GM19239 (cell line): Measurements from ENCODE around the gene TMPRSS3.
A peak's percentile ranks its signal among the peaks of the same experiment; 100 is the strongest.

Experiments
- DNase-seq: peaks from one replicate; pipeline ENCODE4 v3.0.0; 2011; ENCODE audit warnings: low spot score; ENCODE audit not compliant: insufficient read length
- FAIRE-seq: peaks from 2 replicates; lab custom pipeline; 2011; peaks lifted over from hg19 to GRCh38; lab: Jason Lieb, UNC

The TMPRSS3 gene

DNA sequence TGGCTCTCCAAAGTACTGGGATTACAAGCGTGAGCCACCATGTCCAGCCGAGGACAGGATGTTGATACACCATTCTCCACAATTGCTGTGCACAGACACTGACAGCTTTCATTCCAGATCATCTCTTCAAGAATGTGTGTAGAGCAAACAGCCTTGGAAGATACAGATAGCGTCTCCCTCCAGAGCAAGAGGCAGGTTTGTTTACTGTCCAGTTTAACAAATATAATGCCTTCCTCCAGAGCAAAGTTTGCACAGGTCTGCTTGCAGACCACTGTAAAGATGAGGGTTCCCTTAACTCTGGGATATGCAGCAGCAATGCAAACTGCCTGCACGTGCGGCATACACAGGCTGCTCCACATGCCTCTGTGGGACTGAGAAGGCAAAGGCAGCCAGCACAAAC is 4.6 kb downstream of the TMPRSS3 start:
- FAIRE-seq, result no peak
- DNase-seq, result no peak

DNA sequence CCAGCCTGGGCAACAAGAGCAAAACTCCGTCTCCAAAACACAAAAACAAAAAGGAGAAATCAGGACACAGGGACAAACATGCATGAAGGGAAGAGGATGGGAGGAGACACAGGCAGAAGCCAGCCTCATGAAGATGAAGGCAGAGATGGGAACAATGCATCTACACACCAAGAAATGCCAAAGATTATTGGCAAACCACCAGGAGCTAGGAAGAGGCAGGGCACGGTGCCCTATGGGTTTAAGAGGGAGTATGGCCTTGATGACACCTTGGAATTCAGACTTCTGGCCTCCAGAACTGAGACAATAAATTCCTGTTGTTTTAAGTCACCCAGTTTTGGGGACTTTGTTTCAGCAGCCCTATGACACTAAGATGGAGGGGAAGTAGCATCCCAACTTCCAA is 5.2 kb downstream of the TMPRSS3 start:
- no peak for DNase-seq
- no peak for FAIRE-seq

DNA sequence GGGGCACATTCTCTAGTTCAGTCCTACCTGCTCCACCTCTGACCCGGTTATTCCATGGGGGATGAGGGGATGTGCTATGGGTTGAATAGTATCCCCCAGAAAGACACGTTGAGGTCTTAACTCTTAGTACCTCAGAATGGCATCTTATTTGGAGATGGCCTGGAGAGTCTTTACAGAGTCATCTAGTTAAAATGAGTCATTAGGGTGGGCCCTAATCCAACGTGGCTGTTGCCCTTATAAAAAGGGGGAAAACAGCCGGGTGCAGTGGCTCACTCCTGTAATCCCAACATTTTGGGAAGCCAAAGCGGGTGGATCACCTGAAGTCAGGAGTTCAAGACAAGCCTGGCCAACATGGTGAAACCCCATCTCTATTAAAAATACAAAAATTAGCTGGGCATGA is 5.7 kb downstream of the TMPRSS3 start:
- no peak for FAIRE-seq

DNA sequence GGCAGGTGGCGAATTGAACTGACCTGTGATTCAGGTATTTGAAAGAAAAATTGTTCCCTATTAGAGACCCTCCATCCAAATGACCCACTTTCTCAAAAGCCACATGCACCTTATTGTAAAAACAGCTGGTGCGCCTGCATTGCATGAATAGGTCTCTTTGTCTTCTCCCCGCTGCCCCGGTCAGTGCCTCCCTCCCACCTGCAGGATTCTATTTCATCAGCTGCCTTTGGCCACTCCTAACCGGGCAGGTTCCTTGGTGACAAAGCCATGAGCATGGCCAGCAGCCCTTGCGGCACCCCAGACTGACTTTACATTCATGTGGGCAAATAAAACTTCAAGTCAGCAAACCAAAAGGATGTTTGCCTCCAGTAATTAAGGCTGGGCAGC is 6.4 kb downstream of the TMPRSS3 start:
- no peak for DNase-seq
- FAIRE-seq, result no peak

More for the DNA sequence above, 5.7 kb downstream of the TMPRSS3 start:
- no peak for DNase-seq

DNA sequence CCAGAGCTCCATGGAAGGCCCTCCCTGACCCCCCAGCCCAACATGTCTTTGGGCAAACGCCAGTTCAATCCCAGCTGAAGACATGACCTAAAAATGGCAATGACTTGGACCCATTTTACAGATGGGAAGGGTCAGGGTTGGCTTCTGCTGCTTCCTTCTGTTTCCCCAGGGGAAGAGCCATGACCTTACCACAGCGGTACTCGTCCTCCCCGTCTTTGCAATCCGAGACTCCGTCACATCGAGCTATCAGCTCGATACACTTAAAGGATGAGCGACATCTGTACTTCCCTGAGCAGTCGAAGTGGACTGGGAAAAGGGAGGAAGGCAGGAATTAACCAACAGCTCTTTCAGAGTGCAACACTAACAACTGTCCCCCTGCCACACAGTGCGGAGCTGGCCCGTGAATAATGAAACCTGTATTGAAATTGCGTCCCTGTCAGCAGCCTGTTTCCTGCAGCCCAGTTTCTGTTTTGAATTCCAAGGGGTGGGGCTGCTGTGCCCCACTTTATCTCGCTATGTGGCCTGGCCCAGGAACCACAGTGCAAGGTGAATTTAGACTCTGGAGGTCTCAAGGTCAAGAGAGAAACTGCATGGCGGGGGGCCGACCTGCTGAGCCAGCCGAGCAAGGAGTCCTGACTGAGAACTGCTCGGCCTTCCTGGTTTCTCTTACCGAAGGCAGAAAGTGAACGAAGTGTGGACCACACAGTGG is 7.0 kb downstream of the TMPRSS3 start:
- peak; percentile 28 for DNase-seq
- FAIRE-seq, result no peak

DNA sequence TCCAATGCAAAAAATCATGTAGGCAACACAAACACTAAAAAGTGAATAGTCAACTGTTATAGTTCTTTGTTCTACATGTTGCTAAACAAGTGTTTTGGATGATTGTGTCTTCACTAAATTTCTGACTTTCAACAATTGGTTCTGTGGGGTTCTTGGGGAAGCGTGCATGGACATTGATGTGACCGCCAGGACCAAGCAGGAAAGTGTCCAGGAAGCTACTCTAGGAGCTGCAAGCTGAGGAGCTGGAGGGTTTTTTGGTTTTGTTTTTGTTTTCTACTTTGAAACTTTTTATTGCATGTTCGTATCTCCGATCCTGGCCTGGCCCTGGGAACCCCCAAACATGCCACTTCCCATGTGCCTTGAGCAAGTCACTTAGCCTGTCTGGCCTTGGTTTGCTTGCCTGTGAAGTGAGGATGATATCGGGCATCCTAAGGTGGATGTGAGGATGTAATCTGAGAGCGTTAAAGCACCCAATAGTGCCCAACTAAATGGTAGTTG is 8.0 kb downstream of the TMPRSS3 start:
- DNase-seq, result no peak
- FAIRE-seq, result no peak

DNA sequence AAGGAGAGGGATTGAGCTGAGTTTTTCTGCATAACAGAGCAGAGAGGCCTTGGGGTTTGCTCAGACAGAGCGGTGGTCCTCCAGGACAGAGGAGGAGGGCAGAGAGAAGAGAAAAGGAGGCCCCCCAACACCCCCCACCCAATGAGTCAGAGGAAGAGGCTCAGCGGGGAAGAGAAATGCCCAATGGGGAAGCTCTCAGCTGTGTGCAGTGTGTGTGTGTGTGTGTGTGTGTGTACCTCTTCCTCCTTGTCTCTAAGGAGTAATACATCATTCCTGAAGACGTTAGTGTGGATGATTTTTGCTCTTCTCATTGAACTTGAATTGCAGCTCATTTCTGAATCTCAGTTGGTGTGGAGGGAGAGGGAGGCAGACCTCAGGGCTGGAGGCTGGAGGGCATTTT is 8.7 kb downstream of the TMPRSS3 start:
- no peak for DNase-seq
- FAIRE-seq, result no peak

DNA sequence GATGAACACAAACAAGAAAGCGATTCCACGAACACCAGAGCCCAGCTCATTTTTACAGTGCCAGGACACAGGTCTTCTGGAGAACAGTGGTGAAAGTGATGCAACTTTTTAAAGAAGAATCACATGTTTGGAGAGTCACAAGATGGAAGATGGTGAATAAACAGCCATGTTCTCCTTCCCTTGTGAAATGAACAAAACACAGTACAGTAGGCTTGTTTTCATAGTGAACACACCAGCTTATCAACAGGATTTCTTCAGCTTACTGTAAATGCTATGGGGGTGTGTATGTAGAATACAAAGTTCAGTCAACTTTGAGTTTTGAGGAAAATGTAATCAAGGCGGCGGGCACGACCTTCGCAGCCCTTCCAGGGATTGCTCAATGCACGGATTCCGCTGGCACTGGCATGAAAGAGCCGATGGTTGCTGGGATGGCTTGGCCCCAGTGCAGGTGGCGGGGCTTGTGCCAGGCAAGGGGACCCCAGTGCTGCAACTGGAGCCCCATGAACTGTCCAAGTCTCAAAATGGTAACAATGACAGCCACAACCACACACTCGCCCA is 9.7 kb downstream of the TMPRSS3 start:
- DNase-seq, result no peak
- FAIRE-seq, result no peak

DNA sequence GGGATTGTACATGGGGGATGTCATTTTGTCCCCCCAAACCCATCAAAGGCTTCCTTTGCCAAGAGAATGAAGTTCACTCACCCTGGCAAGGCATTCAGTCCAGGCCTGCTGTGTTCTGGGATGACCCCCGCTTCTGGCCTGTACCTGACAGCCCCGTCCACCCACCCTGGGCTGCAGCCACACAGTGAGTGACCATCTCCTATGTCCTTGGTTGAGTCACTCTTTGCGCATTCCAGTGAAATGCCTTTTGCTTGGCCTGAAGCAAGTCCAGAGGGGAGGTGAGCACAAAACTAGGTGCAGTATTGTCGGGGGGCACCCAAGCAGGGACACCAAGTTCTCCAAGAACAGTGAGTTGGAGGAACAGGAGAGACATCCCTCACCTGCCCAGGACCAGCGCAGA is 10.2 kb downstream of the TMPRSS3 start:
- DNase-seq, result no peak
- FAIRE-seq, result no peak

DNA sequence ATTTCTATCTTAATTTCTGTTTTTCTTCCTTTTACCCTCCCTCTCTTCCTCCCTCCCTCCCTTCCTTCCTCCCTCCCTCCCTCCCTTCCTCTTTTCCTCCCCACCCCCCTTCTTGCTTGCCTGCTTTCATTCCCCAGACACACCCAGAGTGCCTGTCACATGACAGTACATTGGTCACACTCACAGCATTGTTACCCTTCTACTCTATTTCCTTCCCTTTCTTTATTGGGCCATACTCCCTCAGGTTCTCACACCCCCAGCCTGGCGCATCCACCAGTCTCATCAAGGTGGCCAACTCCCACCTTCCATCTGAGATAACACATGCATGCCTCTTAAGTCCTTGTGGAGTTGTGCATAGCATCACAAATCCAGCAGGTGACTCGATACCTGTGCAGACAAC is 10.9 kb downstream of the TMPRSS3 start:
- FAIRE-seq (no peak), DNase-seq (no peak)

DNA sequence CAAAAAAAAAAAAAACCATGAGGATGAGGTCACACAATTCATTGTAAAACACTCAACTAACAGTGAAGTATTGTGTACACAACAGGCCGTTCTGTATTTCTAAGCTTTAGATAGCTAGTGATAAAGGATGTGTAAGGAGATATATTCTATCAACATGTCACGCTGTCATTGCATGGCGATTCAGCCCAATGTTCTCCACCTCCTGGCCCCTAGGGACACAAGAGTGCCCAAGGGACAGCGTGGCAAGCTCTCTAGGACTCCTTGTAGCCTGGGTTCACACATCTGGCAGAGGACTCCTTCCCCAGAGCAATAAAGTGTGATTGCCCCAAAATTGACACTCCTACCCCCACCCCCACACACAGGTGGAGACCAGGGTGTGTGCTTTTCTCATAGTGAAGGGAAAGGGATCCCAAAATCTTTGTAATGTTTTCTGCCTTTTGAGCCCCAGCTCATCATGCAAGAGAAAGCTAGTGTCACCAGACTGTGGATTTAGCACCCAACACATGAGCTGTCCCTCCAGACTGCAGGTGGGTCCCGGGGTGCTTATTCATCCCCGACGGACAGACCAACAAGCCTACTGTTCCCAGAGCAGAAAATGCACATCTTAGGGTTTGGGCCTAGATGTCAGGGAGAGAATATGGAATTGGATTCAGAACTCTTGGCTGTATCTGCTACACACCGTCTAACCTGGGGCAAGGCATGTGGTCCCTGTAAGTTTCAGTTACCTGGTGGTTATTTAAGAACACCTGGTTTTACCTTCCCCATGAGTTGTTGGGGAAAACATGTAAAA is 11.5 kb downstream of the TMPRSS3 start:
- FAIRE-seq (no peak), DNase-seq (no peak)

DNA sequence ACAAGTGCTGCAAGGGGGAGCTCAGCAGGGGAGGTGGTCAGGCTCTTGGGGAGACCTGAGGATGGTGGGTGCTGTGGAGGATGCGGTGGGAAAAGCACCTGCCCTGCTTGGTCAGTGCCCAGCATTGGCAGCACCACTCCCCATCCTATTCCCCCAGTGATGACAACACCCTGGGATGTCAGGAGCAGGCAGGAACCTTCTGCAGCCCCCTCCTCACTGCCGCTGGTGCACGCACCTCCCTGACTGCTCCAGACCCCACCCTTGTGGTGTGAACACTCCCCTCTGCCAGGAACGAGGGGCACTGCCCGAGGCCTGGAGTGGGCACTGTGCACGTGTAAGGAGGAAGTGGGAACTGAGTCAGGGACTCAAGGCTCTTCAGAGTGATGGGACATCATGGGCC is 12.5 kb downstream of the TMPRSS3 start:
- FAIRE-seq, result no peak
- DNase-seq, result no peak

DNA sequence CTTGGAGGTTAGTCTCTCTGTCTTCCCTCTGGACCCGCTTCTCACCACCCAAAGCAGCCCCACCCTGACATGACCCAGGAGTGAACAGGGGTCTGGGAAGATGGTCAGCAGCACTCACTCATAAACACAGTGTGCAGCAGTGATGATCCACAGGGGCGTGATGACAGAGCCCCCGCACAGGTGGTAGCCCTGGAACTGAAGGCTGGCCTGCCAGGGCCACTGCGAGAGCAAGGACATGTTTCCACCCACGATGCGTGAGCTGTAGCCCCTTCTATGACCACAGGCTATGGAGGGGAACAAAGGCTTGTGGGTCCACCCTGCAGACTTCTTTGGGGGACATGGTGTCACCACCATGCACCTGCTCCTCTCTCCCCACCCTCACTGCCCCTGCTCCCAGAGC is 12.9 kb downstream of the TMPRSS3 start:
- FAIRE-seq, result no peak

DNA sequence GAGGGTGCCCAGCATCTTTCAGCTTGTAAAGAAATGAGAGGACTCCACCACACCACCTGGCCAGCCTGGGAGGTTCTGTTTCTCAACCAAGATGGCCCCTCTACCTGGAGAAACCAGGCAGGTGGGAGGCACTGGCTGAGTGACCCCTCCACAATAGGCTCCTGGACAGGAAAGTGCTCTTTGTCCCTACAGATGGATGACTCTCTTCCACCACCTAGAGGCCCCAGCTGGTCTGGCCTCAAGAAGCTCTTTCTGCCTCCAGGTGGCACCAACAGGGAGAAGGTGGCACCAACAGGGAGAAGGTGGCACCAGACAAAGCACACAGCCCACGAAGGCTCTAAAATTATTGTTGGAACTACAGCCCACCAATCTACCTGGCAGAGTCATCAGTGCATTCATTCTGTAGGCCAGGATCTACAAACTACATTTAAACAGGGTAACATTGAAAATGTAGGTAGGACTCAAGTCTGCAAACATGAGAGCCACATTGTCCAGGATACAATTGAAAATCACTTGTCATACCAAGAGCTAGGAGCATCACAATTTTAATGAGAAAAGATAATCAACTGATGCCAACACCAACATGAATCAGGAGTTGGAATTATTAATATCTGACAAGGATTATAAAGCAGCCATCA is 14.4 kb downstream of the TMPRSS3 start:
- FAIRE-seq (no peak), DNase-seq (no peak)

More for the DNA sequence above, 12.9 kb downstream of the TMPRSS3 start:
- no peak for DNase-seq

DNA sequence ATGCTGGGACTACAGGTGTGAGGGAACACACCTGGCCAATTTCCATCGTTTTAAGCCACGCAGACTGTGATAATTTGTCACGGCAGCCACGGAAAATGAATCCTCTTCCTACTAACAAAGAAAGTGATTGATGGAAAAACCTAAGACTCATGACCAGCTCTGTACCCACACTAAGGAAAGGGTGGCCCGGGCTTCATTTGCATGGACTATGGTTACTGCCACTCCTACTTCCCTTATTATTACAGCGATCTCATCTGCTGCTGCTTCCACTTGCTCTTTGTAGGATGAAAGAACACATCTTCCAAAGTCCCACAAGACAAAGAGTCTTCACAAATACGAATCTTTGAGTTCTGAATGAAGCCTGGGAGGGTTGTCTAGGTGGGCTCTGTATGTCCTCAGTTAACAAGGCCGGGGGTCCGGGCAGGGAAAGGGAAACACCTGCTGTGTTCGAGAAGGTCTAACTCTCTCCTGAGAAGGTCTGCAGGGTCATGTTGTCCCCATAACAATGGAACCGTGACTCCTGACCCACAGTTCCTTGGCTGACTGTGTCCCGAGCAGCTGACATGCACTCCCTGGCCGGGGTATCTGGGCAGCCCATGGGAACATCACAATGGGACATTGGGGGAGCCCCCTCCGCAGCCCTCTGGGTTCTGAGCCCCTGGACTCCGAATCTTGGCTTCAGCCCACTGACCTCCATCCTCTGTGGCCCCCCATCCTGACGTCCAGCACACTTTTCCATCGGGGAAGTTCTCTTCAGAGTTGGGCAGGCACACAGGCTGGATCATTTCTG is 16.2 kb downstream of the TMPRSS3 start:
- FAIRE-seq (no peak), DNase-seq (no peak)

DNA sequence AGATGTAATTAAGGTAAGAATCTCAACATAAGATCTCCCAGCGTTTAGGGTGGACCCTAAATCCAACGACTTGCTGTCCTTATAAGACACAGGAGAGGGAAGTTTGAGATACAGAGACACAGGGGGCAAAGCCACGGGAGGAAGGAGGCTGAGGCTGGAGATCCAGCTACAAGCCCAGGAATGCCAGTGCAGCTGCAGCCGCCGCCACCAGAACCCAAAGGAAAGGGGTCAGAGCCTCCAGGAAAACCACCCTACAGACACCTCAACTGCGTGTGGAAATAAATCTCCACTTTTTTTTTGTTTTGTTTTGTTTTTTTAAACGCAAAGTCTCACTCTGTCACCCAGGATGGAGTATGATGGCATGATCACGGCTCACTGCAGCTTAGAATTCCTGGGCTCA is 17.4 kb downstream of the TMPRSS3 start:
- FAIRE-seq (no peak), DNase-seq (no peak)

DNA sequence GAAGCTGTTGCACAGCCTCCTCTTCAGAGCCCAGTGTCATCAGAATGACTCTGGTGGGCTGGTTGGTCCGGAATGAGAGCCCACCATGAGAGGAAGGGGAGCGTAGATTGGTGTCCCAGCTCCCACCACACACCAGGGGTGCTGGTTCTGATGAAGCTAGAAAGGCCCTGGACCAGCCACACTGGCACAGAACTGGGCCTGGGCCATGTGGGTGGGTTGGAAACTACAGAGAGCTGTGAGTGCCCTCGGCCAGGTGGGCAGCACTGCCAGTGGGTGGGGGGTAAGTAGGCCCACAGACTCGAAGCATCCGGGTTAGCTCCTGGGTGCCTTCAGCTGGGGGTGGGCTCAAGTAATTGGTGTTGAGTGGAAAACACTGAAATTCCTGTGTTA is 17.9 kb downstream of the TMPRSS3 start:
- FAIRE-seq (no peak), DNase-seq (no peak)

DNA sequence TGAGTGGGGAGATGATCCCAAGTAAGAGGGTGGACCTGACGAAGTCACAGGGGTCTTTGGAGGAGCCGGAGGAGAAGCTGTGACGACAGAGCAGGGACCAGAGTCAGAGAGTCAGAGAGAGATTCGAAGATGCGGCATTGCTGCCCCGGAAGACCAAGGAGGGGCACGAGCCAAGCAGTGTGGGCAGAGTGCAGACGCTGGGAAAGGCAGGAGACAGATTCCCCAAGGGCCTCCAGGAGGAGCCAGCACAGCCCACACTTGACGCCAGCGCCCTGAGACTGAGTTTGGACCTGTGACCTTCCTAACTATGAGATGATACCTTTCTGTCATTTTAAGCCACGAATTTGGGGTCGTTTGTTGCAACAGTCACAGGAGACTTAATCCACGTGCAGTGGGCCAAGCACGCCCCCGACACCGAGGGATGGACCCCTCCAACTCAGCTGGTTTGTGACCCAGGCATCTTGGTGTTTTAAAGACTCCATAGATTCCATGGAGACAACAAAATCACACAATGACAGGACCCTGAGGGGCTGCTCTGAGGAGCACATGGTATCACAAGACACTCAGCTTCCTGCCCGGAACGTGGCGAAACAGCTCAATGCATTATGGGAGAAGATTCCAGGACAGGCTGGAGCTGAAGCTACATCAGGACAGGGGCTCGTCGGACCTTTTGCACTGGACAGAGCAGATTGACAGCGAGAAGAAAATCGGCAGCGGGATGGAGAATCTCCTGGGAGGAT is 18.5 kb downstream of the TMPRSS3 start:
- no peak for DNase-seq
- no peak for FAIRE-seq

DNA sequence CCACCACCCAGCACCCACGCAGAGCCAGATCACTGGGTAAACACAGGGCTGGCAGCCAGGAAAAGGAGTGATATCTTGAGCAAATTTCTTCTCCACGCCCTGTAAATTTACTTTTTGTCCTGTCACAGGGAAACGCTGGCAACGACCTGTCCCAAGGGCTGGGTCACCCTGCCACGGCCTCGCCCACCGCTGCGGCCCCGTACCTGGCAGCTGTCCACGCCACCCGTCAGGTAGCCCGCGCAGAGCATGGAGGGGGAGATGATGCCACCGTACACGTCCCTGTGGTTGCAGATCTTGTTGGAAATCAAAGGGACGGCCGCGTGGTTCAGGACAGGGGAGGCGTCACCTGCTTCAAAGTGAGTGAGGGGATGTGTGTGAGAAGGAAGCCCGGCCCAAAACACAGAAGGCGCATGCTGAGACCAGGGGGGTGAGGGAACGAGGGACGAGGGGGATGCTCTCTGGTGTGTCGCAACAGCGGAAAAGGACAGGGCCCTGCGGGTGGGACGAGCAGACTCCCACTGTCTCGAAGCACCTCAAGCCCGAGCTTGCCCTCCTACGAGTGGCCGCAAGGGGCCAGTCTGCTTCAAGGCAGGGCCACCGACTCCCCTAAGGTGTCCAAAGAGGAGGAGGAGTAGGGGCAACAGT is 19.4 kb downstream of the TMPRSS3 start:
- DNase-seq (no peak), FAIRE-seq (no peak)
